MM.1S (cell line): ENCODE measurements around the gene DAAM2.

ENCODE experiments used
- DNase-seq: peaks from one replicate; pipeline ENCODE4 v3.0.0-alpha.2; 2015
- H2AFZ ChIP-seq: fragments of 300-600 bp; sonication (generic); 2 replicates; pipeline ENCODE4 v1.6.0; 2016; ENCODE audit warnings: antibody characterized with exemption, low read length
- H3F3A ChIP-seq: fragments of 300-600 bp; sonication (generic); 2 replicates; pipeline ENCODE4 v1.6.1; 2016; ENCODE audit warnings: mild to moderate bottlenecking, antibody characterized with exemption, low read length, moderate library complexity, mixed read lengths; ENCODE audit not compliant: insufficient read depth
- H3K27ac ChIP-seq: fragments of 300-600 bp; sonication (generic); 2 replicates; pipeline ENCODE4 v1.5.1; 2016; ENCODE audit warnings: mild to moderate bottlenecking, low read length
- H3K27me3 ChIP-seq: fragments of 300-600 bp; sonication (generic); replicated peaks from 2 replicates; pipeline ENCODE4 v1.6.0; 2016; ENCODE audit warnings: low read length; ENCODE audit not compliant: insufficient read depth
- H3K36me3 ChIP-seq: fragments of 300-600 bp; sonication (generic); replicated peaks from 2 replicates; pipeline ENCODE4 v1.6.1; 2016; ENCODE audit warnings: mild to moderate bottlenecking, low read length, mixed read lengths; ENCODE audit not compliant: insufficient read depth
- H3K4me1 ChIP-seq: fragments of 300-600 bp; sonication (generic); 2 replicates; pipeline ENCODE4 v1.6.1; 2016; ENCODE audit warnings: low read length, mixed read lengths
- H3K4me2 ChIP-seq: fragments of 300-600 bp; sonication (generic); 2 replicates; pipeline ENCODE4 v1.6.0; 2016; ENCODE audit warnings: low read depth, low read length
- H3K4me3 ChIP-seq: fragments of 300-600 bp; sonication (generic); 2 replicates; pipeline ENCODE4 v1.5.1; 2016; ENCODE audit warnings: low read length, mixed read lengths
- H3K79me2 ChIP-seq: fragments of 300-600 bp; sonication (generic); 2 replicates; pipeline ENCODE4 v1.6.1; 2016; ENCODE audit warnings: mixed run types, low read length, mixed read lengths
- H3K9ac ChIP-seq: fragments of 300-600 bp; sonication (generic); 2 replicates; pipeline ENCODE4 v1.6.1; 2016; ENCODE audit warnings: low read length, mixed read lengths
- H3K9me2 ChIP-seq: fragments of 300-600 bp; sonication (generic); replicated peaks from 2 replicates; pipeline ENCODE4 v1.6.1; 2016; ENCODE audit warnings: mild to moderate bottlenecking, low read length, mixed read lengths; ENCODE audit not compliant: insufficient read depth
- H3K9me3 ChIP-seq: fragments of 300-600 bp; sonication (generic); replicated peaks from 2 replicates; pipeline ENCODE4 v1.6.1; 2016; ENCODE audit warnings: mild to moderate bottlenecking, low read length, mixed read lengths; ENCODE audit not compliant: insufficient read depth
- H4K20me1 ChIP-seq: fragments of 300-600 bp; sonication (generic); 2 replicates; pipeline ENCODE4 v1.6.1; 2016; ENCODE audit warnings: mild to moderate bottlenecking, low read length, moderate library complexity, mixed read lengths; ENCODE audit not compliant: insufficient read depth
- CTCF ChIP-seq: fragments of 300-600 bp; sonication (generic); IDR thresholded peaks from 2 replicates; pipeline ENCODE4 v1.5.1; 2016; ENCODE audit warnings: antibody characterized with exemption, low read length, mixed read lengths
- EZH2 ChIP-seq: fragments of 300-600 bp; sonication (generic); optimal IDR thresholded peaks from 2 replicates; pipeline ENCODE3; 2017; ENCODE audit warnings: low read depth, mild to moderate bottlenecking, antibody characterized with exemption, low read length, mixed read lengths
- EZH2phosphoT487 ChIP-seq: fragments of 300-600 bp; sonication (generic); IDR thresholded peaks from 2 replicates; pipeline ENCODE4 v1.6.1; 2018; ENCODE audit warnings: antibody characterized with exemption, low read length

The DAAM2 gene

GRCh38 chr6:39831701-39832100, 39.5 kb downstream of the DAAM2 start:
- Histone ChIP-seq H2AFZ (no peak overlapping the region), H3K79me2 (no peaks in the 10 kb centered on the region), H3K4me2 (no peak overlapping the region), H3K36me3 (no peaks in the 10 kb centered on the region), H3K9ac (no peak overlapping the region), H4K20me1 (no peaks in the 10 kb centered on the region), H3K27me3 (no peaks in the 10 kb centered on the region), H3F3A (no peaks in the 10 kb centered on the region), H3K4me1 (no peaks in the 10 kb centered on the region), H3K27ac (no peak overlapping the region), H3K4me3 (no peak overlapping the region), H3K9me2 (no peaks in the 10 kb centered on the region), H3K9me3 (no peaks in the 10 kb centered on the region)
- no peak for DNase-seq
- no peak for TF ChIP-seq EZH2phosphoT487
- no peak for TF ChIP-seq CTCF
- TF ChIP-seq EZH2 = no peak

- no peaks in the 10 kb centered on the region for H3K27me3 ChIP-seq
- TF ChIP-seq CTCF (no peak), EZH2 (no peak), EZH2phosphoT487 (no peak)
- no peaks in the 10 kb centered on the region for H4K20me1 ChIP-seq
- H3K27ac ChIP-seq = no peak overlapping the region
- no peaks in the 10 kb centered on the region for H3K9me3 ChIP-seq
- H2AFZ ChIP-seq = no peak overlapping the region
- no peak for DNase-seq
- H3K4me2 ChIP-seq = no peak overlapping the region
- H3K36me3 ChIP-seq = no peaks in the 10 kb centered on the region
- no peaks in the 10 kb centered on the region for H3F3A ChIP-seq
- no peak overlapping the region for H3K9ac ChIP-seq
- no peaks in the 10 kb centered on the region for H3K79me2 ChIP-seq
- no peak overlapping the region for H3K4me3 ChIP-seq
- no peaks in the 10 kb centered on the region for H3K9me2 ChIP-seq
- H3K4me1 ChIP-seq = no peaks in the 10 kb centered on the region
Observed at GRCh38 chr6:39834278-39834677, 42.1 kb downstream of the DAAM2 start.

GRCh38 chr6:39834866-39835265, 42.7 kb downstream of the DAAM2 start:
- Histone ChIP-seq H3K27ac (no peak overlapping the region), H3K9ac (no peak overlapping the region), H3F3A (no peaks in the 10 kb centered on the region), H3K79me2 (no peaks in the 10 kb centered on the region), H2AFZ (no peak overlapping the region), H3K27me3 (no peaks in the 10 kb centered on the region), H4K20me1 (no peaks in the 10 kb centered on the region), H3K36me3 (no peaks in the 10 kb centered on the region), H3K9me3 (no peaks in the 10 kb centered on the region), H3K4me2 (no peak overlapping the region), H3K4me1 (no peaks in the 10 kb centered on the region), H3K9me2 (no peaks in the 10 kb centered on the region), H3K4me3 (no peak overlapping the region)
- DNase-seq = no peak
- TF ChIP-seq CTCF (no peak), EZH2phosphoT487 (no peak), EZH2 (no peak)
